H4 (cell line): ENCODE results near the gene PCK1. TPM values are rescaled to one million over a fixed set of nuclear protein-coding genes. Genes with fewer than 3 reads are reported as not detected.

Source experiments
- DNase-seq: peaks from one replicate; pipeline ENCODE4 v3.0.0-alpha.2; 2015; ENCODE audit warnings: low spot score
- total RNA-seq: library from RNA; depleted of rRNA; stranded (reverse); fragments of >200 nt; shearing (Covaris generic); gene quantifications from 2 replicates; pipeline ENCODE4 v1.2.3, GENCODE V29; 2014

The PCK1 gene
- total RNA-seq, 1 experiment from 2014 or later, result 0.08 TPM

- no peak for DNase-seq
These were observed 27.1 kb downstream of the PCK1 start for GRCh38 chr20:57587989-57588377.

GRCh38 chr20:57588596-57588995 is 27.7 kb downstream of the PCK1 start:
- DNase-seq, result no peak

GRCh38 chr20:57589123-57589727 is 28.3 kb downstream of the PCK1 start:
- no peak for DNase-seq

- no peak for DNase-seq
These were observed 29.0 kb downstream of the PCK1 start for GRCh38 chr20:57589728-57590484.

GRCh38 chr20:57590485-57591288 is 29.8 kb downstream of the PCK1 start:
- no peak for DNase-seq

GRCh38 chr20:57591289-57592229 is 30.6 kb downstream of the PCK1 start:
- DNase-seq, result no peak

GRCh38 chr20:57592263-57593092 is 31.6 kb downstream of the PCK1 start:
- no peak for DNase-seq

GRCh38 chr20:57593134-57593886 is 32.4 kb downstream of the PCK1 start:
- DNase-seq, result no peak

- no peak for DNase-seq
These were observed 33.4 kb downstream of the PCK1 start for GRCh38 chr20:57594092-57594951.

GRCh38 chr20:57595041-57596030 is 34.4 kb downstream of the PCK1 start:
- DNase-seq, result no peak

GRCh38 chr20:57596358-57596757 is 35.4 kb downstream of the PCK1 start:
- no peak for DNase-seq

GRCh38 chr20:57596998-57597939 is 36.4 kb downstream of the PCK1 start:
- DNase-seq, result peak; percentile 36

- DNase-seq, result no peak
These were observed 37.1 kb downstream of the PCK1 start for GRCh38 chr20:57598060-57598459.

- DNase-seq, result no peak
These were observed 37.6 kb downstream of the PCK1 start for GRCh38 chr20:57598491-57598890.

GRCh38 chr20:57600320-57601210 is 39.7 kb downstream of the PCK1 start:
- DNase-seq, result no peak

- DNase-seq, result no peak
These were observed 40.3 kb downstream of the PCK1 start for GRCh38 chr20:57601211-57601570.
